NB4 (cell line): ENCODE results near the gene BFSP2.

Experiments
- CTCF ChIP-seq: IDR thresholded peaks from one replicate; pipeline ENCODE4 v1.5.1; 2012; ENCODE audit warnings: low read depth, low read length
- MAX ChIP-seq: IDR thresholded peaks from 2 replicates; pipeline ENCODE4 v1.6.1; 2011; ENCODE audit warnings: low read depth, low read length
- POLR2A ChIP-seq: IDR thresholded peaks from 2 replicates; pipeline ENCODE4 v1.6.1; 2011; ENCODE audit warnings: mild to moderate bottlenecking; ENCODE audit not compliant: insufficient read length; ENCODE audit errors: extremely low read depth

GRCh38 chr3:133410191-133410892 lies 10.5 kb downstream of the BFSP2 start:
- TF ChIP-seq POLR2A (no peak), MAX (no peak), CTCF (no peak)
